ENCODE measurements around the gene FOXL3.

GRCh38 chr7:272631-273030 lies 17.3 kb upstream of the FOXL3 start:
- TF ChIP-seq, protein P1, sequence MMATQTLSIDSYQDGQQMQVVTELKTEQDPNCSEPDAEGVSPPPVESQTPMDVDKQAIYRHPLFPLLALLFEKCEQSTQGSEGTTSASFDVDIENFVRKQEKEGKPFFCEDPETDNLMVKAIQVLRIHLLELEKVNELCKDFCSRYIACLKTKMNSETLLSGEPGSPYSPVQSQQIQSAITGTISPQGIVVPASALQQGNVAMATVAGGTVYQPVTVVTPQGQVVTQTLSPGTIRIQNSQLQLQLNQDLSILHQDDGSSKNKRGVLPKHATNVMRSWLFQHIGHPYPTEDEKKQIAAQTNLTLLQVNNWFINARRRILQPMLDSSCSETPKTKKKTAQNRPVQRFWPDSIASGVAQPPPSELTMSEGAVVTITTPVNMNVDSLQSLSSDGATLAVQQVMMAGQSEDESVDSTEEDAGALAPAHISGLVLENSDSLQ (IDR thresholded peaks at IDR 0.05), result no peak
- TF ChIP-seq HDGF (IDR thresholded peaks at IDR 0.05; ENCODE audit: borderline replicate concordance), result no peak
- TF ChIP-seq ELF4 (IDR thresholded peaks at IDR 0.05), result no peak
- no peak for TF ChIP-seq BHLHE40 (IDR thresholded peaks at IDR 0.05; ENCODE audit: borderline replicate concordance)
- no peak for TF ChIP-seq NFRKB (IDR thresholded peaks at IDR 0.05)
- no peak for TF ChIP-seq FOXM1 (IDR thresholded peaks at IDR 0.05; ENCODE audit: borderline replicate concordance)
- no peak for TF ChIP-seq CTBP1 (IDR thresholded peaks at IDR 0.05; ENCODE audit: borderline replicate concordance)
- no peak for TF ChIP-seq SP1 (IDR thresholded peaks at IDR 0.05)
- TF ChIP-seq ZNF384 (IDR thresholded peaks at IDR 0.05), result no peak
- no peak for TF ChIP-seq SUZ12 (IDR thresholded peaks at IDR 0.05)

All from HEK293T (cell line).